Stimulated activated CD4-positive, alpha-beta T cell treated with anti-CD3 and anti-CD28 coated beads, Interleukin-4, amount 100 ng/mL, for 48 hours (primary cell): ENCODE results near the gene MYLK.

Experiments
- DNase-seq, 2 donors: peaks; one replicate each; pipeline ENCODE4 v3.0.0-alpha.2; 2020; ENCODE audit warnings: low read depth in 2 of 2

MYLK gene

DNA sequence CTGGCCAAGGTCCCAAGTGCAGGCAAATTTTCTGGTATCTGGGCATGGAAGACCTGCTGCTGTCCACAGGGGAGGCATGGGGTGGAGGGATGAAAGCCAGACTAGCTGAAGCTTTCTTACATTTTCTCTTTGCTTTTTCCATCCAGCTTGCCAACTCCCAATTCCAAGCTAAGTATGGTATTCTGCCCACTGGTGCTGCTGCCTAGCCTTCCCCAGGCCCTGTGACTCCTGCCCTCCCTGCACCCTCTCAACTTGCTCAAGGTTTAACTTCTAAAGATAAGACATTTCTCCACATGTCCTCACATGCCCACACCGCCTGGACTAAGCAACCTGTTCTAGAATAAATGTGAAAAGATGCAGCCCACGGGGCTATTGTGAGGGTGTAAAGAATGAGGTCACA, 239.8 kb downstream of the MYLK start:
- DNase-seq = no peak

DNA sequence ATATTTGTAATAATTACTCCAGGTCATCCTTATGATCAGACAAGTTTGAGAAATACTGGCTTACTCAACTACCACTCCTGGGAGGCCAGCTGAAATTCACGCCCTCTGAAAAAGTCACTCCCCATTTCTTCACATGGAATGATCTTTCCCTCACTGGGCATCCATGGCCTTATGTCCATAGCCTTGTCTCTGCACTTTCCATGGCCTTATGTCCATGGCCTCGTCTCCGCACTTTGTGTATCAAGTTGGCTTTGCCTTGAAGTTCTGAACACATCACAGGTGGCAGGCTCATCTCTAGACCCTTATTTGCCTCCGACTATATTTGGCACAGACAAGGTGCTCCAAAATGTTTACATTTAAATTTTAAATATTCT, 241.2 kb downstream of the MYLK start:
- DNase-seq = no peak

DNA sequence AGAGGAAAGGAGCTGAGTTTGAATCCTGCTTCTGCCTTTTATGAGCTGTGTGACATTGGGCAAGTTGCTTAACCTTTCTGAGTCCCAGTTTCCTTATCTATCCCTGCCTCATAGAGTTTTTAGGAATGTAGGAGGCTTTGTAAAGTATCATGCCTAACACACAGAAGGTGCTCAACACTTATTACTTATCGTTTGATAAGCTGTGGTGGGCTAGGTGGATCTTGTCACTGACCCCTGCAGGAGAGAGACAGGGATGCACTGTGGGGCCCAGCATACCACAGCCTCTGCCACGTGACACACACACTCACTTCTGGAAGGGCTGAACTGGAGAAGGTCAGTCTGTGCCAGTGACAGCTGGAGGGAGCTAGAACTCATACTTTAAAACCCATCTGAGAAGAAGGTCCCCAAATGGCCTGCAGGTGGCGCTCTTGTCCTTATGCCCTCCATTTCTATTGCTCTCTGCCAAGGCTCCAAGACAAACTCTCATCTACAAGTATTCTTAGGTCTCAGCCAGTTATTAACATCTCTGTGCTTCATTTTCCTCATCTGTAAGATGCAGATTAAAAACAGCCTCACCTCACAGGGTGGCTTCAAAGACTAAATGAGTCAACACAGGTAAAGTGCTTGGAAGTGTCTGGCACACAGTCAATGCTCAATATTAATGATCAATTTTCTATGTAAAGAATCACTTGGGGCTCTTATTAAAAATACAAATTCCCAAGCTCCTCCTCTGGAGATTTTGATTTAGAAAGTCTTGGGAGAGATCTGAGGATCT, 241.8 kb downstream of the MYLK start:
- peak; percentile 37 to 63 for DNase-seq

DNA sequence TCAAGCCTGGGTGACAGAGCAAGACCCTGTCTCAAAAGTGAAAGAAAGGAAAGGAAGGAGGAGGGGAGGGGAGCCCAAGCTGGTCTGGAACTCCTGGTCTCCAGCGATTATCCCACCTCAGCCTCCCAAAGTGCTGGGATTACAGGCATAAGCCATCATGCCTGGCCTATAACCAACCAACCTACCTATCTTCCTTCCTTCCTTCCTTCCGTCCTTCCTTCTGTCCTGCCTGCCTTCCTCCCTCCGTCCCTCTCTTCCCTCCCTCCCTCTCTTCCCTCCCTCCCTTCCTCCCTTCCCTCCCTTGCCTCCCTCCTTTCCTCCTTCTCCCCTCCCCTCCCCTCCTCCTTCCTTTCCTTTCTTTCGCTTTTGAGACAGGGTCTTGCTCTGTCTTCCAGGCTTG, 242.6 kb downstream of the MYLK start:
- no peak for DNase-seq

DNA sequence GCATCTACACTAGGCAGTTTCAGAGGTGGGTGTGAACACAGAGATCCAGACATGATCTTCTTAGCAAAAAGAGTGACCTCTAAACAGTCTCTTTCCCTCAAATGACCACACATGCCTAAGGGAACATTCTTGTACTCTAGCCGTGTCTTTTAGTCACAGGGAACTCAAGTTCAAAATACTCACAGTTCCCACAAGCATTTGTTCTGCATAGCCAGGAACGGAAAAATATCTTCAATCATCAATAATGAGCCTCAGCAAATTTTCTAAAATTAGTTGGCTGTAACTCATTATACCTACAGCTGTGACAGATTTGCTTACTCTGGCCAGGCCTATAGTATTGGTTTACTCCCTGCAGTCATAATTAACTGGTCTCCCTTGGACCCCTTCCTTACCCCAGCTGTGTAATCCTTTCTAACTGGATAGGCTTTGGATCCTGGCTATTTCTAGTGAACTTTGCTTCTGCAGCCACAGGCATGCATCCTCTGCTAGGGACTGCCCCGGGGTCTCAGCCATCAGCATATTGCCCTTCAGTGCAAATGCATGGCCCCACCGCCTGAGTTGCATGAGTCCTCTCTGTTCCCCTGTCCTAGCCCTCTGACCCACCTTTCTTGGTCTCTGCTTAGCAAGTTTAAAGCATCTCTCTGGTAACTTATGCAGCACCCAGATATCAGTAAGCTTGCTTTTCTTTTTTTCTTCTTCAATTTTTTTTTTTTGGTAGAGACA, 243.2 kb downstream of the MYLK start:
- no peak for DNase-seq

DNA sequence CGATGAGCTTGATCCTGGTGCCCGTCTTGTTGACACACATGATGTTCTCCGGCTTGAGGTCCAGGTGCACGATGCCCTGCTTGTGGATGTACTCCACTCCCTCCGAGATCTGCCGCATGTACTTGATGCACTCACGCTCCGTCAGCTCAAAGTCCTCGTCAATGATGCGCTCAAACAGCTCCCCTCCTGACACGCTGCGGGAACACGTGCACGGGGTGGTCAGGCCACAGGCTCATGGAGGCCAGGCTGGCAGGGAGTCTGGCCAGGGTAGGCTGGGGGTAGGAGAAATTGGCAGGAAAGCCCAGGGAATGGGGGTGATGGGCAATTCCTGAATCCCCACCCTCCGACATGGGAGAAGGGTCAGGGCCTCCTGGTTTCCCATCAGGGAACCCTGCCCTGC, 243.8 kb downstream of the MYLK start:
- no peak for DNase-seq

DNA sequence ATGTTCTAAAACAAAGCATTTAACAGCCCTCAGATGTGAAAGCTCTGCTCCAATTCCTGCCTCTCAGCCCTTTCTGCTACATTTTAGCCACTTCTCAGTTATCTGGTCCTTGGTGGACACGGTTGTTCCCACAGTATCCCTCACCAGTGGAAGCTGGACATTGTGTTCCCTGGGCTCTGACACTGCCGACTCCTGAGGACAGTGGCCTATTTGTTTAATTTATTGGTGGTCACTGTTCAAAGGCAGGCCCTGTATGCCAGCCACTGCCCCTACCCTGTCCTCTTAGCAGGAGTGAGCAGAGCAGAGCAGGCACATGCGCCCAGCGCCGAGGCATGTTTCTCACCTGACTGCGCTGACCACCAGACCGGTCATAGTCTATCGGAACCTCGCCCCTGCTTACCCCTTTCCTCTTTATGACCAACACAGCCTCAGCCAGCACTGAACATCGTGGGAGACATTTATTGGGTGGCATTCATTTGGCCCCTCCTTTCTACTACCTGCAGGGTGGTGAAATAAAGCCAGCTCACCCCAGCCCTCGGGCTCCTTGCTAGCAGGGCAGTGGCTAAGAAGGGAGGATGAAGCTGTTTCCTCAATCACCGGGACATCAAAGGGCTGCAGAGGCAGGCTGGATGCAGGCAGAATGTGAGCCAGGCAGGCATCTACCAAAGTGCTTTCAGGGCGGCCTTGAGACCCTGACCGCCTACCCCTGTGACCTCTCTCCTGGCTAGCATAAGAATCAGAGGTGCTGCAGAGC, 245.0 kb downstream of the MYLK start:
- no peak for DNase-seq

DNA sequence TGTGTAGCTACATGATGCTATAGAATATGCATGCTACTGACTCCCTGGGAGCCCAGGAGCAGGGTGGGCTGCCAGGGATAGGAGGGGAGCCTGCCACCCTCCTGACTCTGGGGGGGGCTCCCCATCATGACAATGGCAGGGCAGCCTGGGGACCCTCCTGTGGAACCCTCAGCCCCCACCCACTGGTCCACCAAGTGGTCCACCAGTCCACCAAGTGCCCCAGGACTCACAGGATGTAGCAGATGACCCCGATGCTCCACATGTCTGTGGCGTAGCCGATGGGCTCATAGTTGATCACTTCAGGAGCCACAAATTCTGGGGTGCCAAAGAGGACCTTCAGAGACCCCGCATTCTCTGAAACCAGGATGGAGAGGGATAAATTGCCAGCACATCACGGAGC, 246.3 kb downstream of the MYLK start:
- no peak for DNase-seq

DNA sequence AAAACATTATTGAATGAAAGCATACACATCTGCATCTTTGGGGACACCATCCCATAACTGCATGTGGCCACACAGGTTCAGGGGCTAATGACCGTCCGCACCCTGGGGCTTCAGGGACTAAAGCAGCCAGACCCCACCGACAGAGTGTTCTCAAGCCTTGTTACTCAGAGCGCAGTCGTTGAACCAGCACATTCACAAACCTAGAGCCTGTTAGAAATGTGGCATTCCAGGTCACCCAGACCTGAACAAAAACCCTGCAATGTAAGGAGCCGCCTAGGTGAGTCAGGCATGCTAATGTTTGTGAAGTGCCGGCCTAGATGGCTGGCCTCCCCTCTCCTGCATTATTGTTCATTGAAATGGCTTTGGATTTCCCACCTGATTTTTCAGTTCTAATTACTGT, 247.0 kb downstream of the MYLK start:
- DNase-seq = no peak

DNA sequence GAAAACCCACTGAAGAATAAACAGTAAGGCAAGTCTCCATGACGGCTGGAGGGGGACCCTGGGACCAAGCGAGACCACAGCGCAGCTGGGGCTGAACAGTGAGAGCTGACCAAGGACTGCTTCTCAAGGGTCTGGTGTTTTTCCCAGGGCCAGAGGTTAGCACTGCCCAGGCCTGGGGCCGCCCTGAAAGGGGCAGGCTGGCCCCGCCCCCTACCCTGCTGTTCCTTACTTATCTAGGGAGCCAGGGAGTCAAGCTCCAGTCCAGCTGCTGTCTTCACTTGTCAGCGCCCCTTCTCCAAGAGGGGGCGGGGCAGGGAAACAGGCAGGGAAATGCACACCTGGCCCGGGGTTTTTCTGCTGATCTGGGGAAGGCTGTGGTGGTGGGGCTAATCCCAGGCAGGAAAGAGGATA, 247.7 kb downstream of the MYLK start:
- DNase-seq = no peak

DNA sequence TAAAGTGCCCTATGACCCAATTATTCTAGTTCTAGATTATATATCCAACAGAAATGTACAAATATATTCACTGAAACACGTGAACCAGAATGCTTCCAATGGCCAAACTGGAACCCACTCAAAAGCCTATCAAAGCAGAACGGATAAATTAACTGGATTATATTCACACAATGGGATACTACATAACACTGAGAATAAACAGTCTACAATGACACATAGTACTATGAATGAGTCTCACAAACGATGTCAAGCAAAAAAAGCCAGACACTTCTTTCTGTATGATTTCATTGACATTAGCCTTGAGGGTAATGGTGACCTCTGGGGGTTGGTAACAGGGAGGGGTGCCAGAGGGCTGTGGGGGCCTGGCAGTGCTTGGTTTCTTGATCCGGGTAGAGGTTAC, 248.4 kb downstream of the MYLK start:
- no peak for DNase-seq

DNA sequence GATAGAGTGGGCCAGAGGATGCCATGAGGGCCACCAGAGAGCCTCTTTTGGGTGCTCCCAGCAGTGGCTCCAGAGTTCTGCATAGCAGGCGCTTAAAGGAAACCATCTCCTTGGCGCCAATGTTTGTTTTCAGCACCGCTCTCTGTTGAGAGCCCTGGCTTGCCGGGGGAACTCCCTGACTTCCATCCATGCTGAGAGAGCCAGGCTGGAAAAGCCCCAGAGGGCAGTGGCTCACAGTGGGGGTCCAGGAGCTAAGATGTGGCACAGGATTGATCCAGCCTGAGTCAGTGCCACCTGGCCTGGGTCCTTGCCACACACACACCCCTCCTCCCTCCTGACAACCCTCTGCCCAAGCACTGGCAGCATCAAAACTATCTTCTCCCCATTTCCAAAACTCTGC, 248.9 kb downstream of the MYLK start:
- DNase-seq = no peak

DNA sequence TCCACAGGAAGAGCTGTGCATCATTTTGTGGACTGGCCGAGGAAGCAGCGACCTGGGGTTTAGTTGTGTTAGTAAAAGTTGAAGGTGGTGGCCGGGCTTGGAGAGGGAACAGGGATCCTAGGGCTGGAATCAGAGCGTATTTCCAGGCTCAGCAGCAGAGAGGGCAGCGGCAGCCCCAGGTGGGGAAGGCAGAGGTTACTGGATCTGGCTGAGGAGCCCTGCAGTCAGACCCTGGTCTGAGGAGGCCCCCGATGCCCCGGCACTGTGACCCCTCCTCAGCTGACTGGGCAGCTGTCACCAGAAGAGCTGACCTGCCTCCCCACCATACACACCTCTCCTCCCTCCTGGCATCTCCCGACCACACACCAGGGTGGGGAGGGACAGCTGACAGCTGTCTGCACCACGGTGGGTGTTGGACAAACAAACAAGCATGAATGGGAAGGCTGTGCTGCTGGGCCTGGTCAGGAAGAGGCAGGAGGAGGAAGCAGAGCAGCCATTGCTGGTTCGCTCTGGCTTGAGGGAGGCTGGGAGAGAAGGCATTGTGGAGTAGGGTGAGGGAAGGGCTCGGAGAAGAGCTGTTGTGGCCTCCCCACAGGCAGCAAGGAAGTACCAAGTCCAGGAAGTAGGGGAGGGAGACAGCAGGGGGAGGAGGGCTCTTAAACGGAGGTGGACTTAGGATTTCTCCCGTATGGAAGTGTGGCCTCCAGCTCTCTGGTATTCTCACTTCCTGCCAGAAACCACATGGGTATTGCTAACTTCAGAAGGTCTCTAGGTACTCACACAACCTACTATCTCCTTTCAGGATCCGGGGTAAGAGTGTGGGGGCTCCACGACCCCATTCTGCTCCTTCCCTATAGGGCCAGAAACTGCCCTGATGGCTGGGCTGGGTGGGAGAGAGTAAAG, 249.7 kb downstream of the MYLK start:
- DNase-seq = no peak

DNA sequence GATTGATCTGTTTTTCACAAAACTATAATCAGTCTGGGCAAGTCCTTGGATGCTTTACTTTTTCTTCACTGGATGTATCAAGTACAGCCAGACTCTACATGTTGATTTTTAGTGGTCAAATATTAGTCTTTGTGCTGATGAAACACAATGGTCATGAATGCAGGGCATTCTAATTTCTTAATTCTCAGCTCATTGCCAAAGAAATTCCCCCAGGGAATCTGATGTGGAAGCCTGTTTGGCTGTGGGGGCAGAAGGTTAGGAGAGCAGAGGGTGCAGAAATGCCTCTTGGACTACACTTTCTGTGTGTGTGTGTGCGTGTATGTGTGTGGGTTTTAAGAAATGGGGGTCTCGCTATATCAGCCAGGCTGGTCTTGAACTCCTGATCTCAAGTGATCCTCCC, 250.6 kb downstream of the MYLK start:
- no peak for DNase-seq

DNA sequence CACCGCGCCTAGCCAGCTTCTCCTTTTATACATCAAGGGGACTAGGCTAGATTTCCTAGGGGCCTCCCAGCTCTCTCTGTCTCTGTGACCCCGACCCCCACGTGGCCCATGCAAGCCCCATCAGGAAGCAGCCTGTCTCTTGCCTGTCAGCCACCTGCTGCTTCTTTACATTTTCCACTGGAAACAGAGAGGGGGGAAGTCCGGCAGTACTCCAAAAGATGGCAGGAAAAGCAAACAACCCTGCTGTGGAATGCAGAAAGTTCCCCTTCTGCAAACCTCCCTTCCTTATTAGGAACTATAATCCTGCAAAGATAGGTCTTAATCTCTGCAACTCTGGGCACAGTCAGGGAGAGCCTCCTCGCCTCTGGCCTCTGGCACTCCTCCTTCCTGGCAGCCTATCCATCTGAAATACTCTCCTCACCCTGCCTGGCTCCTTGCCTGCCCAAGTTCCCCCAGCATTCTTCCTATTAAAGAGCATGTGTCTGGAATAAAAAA, 251.9 kb downstream of the MYLK start:
- no peak for DNase-seq

DNA sequence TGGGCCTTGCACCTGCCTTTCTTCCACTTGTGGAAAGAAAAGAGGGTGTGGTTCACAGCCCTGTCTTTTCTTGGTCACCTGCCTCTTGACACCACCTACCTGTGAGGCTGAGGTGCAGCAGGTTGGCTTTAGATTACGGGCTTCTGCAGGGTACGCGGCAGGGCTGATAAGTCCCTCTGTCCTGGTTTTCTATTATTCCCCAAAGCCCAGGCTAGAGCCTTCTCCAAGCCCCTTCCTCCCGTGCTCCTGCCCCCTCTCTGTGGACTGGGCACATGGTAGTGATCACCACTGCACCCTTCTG, 254.4 kb downstream of the MYLK start:
- no peak for DNase-seq

DNA sequence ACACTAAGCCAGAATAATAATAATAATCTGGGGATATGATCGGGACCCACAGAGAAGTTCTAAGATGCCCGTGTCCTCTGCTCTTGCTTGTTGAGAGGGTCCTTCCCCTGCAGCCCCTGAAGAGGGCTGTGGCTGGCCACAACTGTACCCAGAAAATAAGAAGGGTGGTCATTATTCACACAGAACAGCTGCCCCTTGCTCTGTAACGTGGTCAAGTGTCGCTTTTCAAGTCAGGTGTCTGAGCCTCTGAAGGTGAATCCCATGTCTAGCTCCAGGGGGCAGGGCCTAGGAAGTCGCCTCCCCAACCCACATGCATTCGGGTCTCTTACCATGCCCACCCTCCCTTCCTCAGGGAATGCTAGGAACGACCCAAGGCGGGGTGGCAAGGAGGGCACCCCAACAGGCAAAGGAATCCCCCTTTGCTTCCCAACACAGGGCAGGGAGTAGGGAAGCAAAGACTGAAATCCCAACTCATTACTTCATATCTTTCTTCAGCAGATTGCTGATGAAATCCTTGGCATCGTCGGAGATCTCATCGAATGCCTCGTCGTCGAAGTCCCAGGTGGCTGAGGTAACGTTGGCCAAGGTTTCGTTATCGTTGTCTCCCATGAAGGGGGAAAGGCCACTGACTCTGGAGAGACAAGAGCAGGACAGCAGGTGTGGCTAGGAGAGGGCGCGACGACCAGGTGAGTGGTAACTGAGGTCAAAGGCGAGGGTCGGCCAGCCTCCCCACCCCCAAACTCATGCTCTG, 255.0 kb downstream of the MYLK start:
- DNase-seq = no peak

DNA sequence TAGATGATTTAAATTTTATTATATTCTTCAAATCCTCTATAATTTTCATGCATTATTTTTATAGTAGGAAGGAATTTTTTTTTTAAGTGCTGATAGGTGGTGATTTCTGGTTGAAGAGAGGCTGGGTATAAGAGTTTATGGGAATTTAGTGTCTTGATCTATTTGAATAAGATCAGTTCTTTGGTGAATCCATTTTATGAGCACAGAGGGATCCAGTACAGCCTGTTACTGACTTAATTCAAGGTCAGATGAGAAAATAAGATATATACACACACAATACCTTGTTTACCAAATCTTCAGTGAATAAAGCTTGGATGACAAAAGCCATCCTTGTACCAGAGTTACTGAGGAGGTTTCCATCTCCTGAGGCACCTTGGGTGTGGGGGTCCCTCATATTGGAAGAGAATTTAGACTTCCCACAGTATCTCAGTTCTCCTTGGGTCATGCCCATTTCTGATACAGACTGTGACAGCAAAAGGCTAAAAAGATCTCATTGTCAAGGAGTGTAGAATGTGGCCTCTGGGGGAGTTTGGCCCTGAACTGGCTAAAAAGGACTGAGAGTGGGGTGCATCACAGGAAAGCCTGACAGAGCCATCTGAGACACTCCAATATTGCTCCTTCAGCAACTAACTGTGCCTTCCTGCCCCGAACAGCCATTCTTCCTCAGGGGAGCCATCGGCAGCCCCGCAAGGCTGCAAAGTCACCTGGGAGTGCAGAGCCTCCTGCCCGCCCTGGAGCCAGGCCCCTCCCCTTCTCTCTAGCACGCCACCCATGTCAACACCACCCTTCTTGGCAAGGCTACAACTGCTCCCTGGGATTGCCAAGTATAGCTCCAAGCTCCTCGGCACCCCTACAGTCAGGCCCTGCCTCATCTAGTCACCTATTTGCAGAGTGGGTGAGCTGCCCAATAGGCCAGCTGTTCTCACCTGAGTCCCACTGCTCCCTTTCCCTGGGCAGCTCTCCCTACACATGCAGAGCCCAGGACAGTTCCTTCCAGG, 256.2 kb downstream of the MYLK start:
- no peak for DNase-seq

DNA sequence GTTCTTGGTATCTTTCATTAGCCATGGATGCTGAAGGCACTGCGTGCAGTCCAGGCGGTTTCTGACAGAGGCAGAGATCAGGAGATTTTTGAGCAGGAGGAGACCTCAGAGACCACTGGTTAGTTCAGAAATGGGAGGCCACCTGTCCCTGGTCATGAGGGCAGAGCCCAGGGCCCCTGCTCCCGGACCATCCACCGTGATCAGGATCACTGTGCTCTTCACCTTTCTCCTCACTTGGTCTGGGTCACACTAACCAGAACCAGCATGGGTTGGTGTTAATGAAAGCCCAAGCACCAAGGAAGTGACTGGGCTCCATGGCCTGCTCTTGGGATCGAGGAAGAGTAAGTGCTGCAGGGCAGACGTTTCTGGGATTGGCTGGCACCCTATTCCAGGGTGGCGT, 257.3 kb downstream of the MYLK start:
- no peak for DNase-seq

DNA sequence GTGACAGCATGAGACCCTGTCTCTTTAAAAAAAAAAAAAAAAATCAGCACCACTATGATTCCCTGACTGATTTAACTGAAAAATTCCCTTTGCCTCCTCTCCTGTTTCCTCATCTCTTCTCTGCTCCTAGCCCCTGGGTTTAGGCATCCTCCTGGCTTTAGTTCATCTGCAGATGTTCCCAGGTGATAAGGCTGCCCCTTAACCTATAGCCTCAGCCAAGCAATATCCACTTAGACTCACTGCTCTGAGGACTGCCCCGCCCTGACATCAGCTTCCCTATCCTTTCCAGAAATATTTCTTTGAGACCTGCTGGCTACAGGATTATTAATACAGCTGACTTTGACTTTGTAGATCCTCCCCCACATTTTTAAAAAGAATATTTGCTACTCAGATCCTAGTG, 259.8 kb downstream of the MYLK start:
- no peak for DNase-seq
